SK-N-MC (cell line): ENCODE measurements around the gene NCAPG2.

ENCODE experiments used
- DNase-seq: peaks from one replicate; pipeline ENCODE4 v3.0.0-alpha.2; 2011; ENCODE audit warnings: low read depth, low spot score
- H3K27ac ChIP-seq: fragments of 200-600 bp; sonication (generic); 2 replicates; pipeline ENCODE4 v1.5.1; 2016; ENCODE audit warnings: mixed run types
- H3K36me3 ChIP-seq: fragments of 200-600 bp; sonication (generic); 2 replicates; pipeline ENCODE4 v1.6.1; 2017; ENCODE audit warnings: antibody characterized with exemption, low read length, mixed read lengths; ENCODE audit not compliant: insufficient read depth
- H3K4me3 ChIP-seq: fragments of 200-600 bp; sonication (generic); 2 replicates; pipeline ENCODE4 v1.5.1; 2016
- H3K9ac ChIP-seq: fragments of 200-600 bp; sonication (generic); 2 replicates; pipeline ENCODE4 v1.8.0; 2017; ENCODE audit warnings: mixed run types, mixed read lengths; ENCODE audit not compliant: insufficient read length
- H3K9me3 ChIP-seq: fragments of 200-600 bp; sonication (generic); 2 replicates; pipeline ENCODE4 v1.6.1; 2017; ENCODE audit warnings: low read depth, mild to moderate bottlenecking, antibody characterized with exemption, low read length, moderate library complexity, mixed read lengths
- EZH2 ChIP-seq: fragments of 200-600 bp; sonication (generic); IDR thresholded peaks from one replicate; pipeline ENCODE4 v1.6.1; 2017; ENCODE audit warnings: antibody characterized with exemption
- FOXP2 ChIP-seq: optimal IDR thresholded peaks from 2 replicates; pipeline ENCODE3; 2011; ENCODE audit warnings: mild to moderate bottlenecking, moderate library complexity; ENCODE audit not compliant: insufficient read depth; ENCODE audit errors: extremely low read length, control extremely low read depth
- POLR2AphosphoS5 ChIP-seq: IDR thresholded peaks from 2 replicates; pipeline ENCODE4 v1.6.1; 2012; ENCODE audit warnings: mild to moderate bottlenecking, low read depth, low read length, borderline replicate concordance

The NCAPG2 gene

GRCh38 chr7:158723714-158724385 lies 19.2 kb upstream of the NCAPG2 start:
- no peak for DNase-seq
- Histone ChIP-seq H3K36me3 (no peaks in the 10 kb centered on the region), H3K27ac (no peak overlapping the region), H3K9ac (no peak overlapping the region), H3K9me3 (no peaks in the 10 kb centered on the region), H3K4me3 (no peak overlapping the region)
- TF ChIP-seq EZH2 (no peak), POLR2AphosphoS5 (no peak), FOXP2 (no peak)

GRCh38 chr7:158723266-158723665 lies 18.7 kb upstream of the NCAPG2 start:
- TF ChIP-seq POLR2AphosphoS5: no peak
- no peaks in the 10 kb centered on the region for H3K9me3 ChIP-seq
- no peak overlapping the region for H3K4me3 ChIP-seq
- DNase-seq: no peak
- H3K36me3 ChIP-seq: no peaks in the 10 kb centered on the region
- no peak overlapping the region for H3K27ac ChIP-seq
- no peak overlapping the region for H3K9ac ChIP-seq

- Histone ChIP-seq H3K36me3 (no peaks in the 10 kb centered on the region), H3K27ac (no peak overlapping the region), H3K4me3 (no peak overlapping the region), H3K9ac (no peak overlapping the region), H3K9me3 (no peaks in the 10 kb centered on the region)
- TF ChIP-seq FOXP2: no peak
- TF ChIP-seq POLR2AphosphoS5: no peak
- no peak for TF ChIP-seq EZH2
- DNase-seq: no peak
These were observed 18.1 kb upstream of the NCAPG2 start for GRCh38 chr7:158722574-158723237.

DNA sequence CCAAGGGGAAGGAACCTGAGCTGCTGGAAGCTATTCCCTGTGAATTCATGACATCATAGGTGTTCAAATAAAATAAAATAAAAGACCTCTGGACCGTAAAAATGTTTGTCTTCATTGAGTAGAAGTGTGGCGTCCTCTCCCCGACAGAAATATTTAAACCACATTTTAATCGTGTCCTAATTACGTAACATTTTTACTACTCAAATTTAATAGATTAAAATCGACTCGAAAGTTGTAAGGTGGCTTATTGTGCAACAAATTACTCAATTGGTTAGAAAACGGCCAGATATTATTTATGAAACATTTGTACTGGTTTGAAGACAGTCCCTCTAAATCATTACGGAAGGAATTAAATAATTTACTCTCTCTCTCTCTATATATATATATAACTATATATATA lies 15.5 kb upstream of the NCAPG2 start:
- DNase-seq: no peak
- H3K4me3 ChIP-seq: no peak overlapping the region
- H3K9me3 ChIP-seq: no peaks in the 10 kb centered on the region
- H3K9ac ChIP-seq: no peak overlapping the region
- no peak overlapping the region for H3K27ac ChIP-seq
- TF ChIP-seq FOXP2: no peak
- no peak for TF ChIP-seq EZH2
- no peak for TF ChIP-seq POLR2AphosphoS5
- no peaks in the 10 kb centered on the region for H3K36me3 ChIP-seq

- Histone ChIP-seq H3K36me3 (no peaks in the 10 kb centered on the region), H3K4me3 (no peak overlapping the region), H3K9ac (no peak overlapping the region), H3K9me3 (no peaks in the 10 kb centered on the region), H3K27ac (no peak overlapping the region)
- no peak for DNase-seq
- no peak for TF ChIP-seq EZH2
- TF ChIP-seq FOXP2: no peak
- no peak for TF ChIP-seq POLR2AphosphoS5
These were observed 12.2 kb upstream of the NCAPG2 start for GRCh38 chr7:158716802-158717201.

- no peak overlapping the region for H3K27ac ChIP-seq
- no peaks in the 10 kb centered on the region for H3K9me3 ChIP-seq
- no peak overlapping the region for H3K4me3 ChIP-seq
- H3K9ac ChIP-seq: no peak overlapping the region
- TF ChIP-seq POLR2AphosphoS5 (no peak), EZH2 (no peak), FOXP2 (no peak)
- H3K36me3 ChIP-seq: no peaks in the 10 kb centered on the region
- no peak for DNase-seq
These were observed 6.1 kb upstream of the NCAPG2 start for GRCh38 chr7:158710651-158711102.

DNA sequence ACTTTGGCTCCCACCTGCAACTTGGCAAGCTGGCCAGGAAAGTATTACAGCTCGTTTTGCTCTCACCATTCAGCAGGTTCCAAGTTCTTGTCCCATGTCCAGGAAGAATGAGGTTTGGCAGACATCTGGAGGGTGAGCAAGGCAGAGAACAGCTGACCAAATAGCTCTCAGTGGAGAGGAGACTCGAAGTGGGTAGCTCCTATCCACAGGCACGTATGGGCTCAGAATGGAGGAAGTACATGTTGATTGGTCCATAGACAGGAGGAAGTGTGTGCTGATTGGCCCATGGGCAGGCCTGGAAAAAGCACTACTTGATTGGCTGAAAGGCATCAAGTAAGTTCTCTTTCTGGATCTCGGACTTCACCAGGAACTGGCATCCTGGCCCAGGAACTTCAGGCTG lies 3.0 kb upstream of the NCAPG2 start:
- TF ChIP-seq EZH2 (no peak), POLR2AphosphoS5 (no peak), FOXP2 (no peak)
- Histone ChIP-seq H3K9ac (no peak overlapping the region), H3K27ac (no peak overlapping the region), H3K9me3 (no peaks in the 10 kb centered on the region), H3K4me3 (no peak overlapping the region), H3K36me3 (peaks cover 3% of the 10 kb centered on the region; the same call in 1 of the 2 replicates)
- DNase-seq: no peak

DNA sequence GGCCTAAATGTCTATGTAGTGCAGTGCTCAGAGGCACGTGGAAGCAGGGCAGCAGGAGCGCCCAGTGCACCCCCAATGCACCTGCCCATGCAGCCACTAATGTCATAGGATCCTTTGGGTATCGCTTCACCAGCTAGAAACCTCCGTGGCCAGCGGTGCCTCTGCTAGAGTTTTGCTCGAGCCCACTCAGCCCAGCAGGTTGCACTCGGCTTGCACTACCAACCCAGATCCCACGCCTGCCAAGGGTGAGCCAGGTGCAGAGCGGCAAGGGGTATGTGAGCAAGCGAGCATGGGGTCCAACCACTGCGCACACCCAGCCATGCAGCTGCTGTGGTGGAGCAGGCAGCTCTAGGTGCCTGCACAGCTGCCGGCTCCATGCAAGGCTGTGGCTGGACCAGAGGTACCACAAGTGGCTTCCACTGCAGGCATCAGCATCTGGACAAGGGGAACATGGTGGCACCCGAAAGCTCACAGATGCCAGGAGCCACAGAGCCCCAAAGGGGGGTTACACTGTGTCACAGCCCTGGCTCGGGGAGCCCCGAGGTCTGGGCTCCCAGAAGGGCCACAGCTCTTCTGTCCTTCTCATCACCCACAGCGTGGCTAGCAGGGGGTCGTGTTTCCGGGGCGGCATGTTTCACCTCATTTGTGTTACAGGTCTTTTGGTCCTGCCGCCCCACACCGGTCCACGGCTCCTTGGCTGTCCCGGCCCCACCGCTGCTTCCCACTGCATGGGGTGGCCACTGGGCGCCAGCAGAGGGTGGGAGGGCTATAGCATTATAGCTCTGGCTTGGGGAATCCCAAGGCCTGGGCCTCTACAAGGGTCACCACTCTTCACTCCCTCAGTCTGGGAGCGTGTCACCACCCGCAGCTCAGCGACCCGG lies 2.3 kb upstream of the NCAPG2 start:
- H3K27ac ChIP-seq: no peak overlapping the region
- H3K9me3 ChIP-seq: no peaks in the 10 kb centered on the region
- H3K36me3 ChIP-seq: peaks cover 10% of the 10 kb centered on the region
- DNase-seq: no peak
- H3K4me3 ChIP-seq: no peak overlapping the region
- TF ChIP-seq FOXP2 (no peak), POLR2AphosphoS5 (no peak), EZH2 (no peak)
- no peak overlapping the region for H3K9ac ChIP-seq

GRCh38 chr7:158706273-158706704 lies 1.7 kb upstream of the NCAPG2 start:
- no peak overlapping the region for H3K4me3 ChIP-seq
- no peak for TF ChIP-seq EZH2
- no peak for TF ChIP-seq POLR2AphosphoS5
- TF ChIP-seq FOXP2: no peak
- peaks cover 17% of the 10 kb centered on the region for H3K36me3 ChIP-seq
- H3K9me3 ChIP-seq: no peaks in the 10 kb centered on the region
- DNase-seq: no peak
- no peak overlapping the region for H3K27ac ChIP-seq
- H3K9ac ChIP-seq: no peak overlapping the region
